Endometrial microvascular endothelial cells (primary cell): Measurements from ENCODE around the gene WEE2. TPM values are rescaled to one million over a fixed set of nuclear protein-coding genes. Genes with fewer than 3 reads are reported as not detected.
"Not testable (repeated sequence)": the region's sequence is repeated elsewhere in the genome, so short reads cannot be mapped to it uniquely, and the experiment has no call there.

ENCODE experiments used
- in situ Hi-C: cut with HindIII; loops from 2 replicates; pipeline ENCODE4 v1.10.0; 2017; ENCODE audit warnings: low sequenced_read_pairs, low pct_unique_long_range_greater_than_20kb; ENCODE audit errors: inconsistent ontology term
- total RNA-seq: library from RNA; depleted of rRNA; stranded (reverse); fragments of >200 nt; gene quantifications from one replicate; pipeline ENCODE4 v1.2.3, GENCODE V29; 2015; ENCODE audit errors: inconsistent ontology term

Gene WEE2
- total RNA-seq, 1 donor from 2014 or later, result not detected

DNA sequence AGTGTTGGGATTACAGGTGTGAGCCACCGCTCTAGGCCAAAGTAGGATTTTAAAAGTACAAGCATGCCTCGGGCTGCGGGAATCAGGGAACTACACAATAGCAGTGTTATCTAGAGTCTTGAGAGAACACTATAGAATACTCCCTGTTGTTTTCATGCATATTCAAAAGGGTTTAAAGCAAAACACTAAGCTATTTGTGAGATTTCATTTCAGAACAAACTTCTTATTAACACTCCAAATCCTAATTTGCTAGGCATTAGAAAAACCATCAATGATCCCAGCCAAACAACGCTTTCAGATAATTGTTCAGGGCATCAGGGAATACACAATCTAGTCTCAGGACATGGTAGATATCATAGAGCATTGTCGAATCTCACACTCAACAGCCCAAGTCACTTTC, 20.1 kb upstream of the WEE2 start:
- in situ Hi-C loops, result no loop called here

- in situ Hi-C loops, result not testable (repeated sequence)
Measured at GRCh38 chr7:141689072-141689825, 18.9 kb upstream of the WEE2 start.

DNA sequence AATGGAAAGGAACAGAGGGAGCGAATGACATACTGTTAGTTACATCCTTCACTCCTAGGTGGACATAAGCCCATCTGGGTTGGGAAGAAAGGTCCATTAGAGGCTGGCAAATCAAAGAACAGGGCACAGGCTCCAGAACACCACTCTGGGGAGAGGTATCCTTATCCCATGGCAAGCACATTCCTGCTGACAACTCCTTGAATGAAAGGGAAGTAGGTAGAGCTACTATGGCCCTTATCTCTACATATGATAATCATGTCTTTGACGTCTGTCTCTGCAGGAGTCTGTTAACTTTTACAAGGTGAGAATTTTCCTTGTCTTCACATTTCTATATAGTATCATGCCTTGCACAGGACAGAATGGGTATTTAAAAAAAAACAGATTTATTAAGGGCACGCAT, 16.6 kb upstream of the WEE2 start:
- in situ Hi-C loops, result no loop called here

- in situ Hi-C loops, result no loop called here
Measured at GRCh38 chr7:141691961-141692360, 16.2 kb upstream of the WEE2 start.

GRCh38 chr7:141693082-141693481, 15.1 kb upstream of the WEE2 start:
- in situ Hi-C loops, result no loop called here

GRCh38 chr7:141695803-141696289, 12.3 kb upstream of the WEE2 start:
- in situ Hi-C loops, result no loop called here

DNA sequence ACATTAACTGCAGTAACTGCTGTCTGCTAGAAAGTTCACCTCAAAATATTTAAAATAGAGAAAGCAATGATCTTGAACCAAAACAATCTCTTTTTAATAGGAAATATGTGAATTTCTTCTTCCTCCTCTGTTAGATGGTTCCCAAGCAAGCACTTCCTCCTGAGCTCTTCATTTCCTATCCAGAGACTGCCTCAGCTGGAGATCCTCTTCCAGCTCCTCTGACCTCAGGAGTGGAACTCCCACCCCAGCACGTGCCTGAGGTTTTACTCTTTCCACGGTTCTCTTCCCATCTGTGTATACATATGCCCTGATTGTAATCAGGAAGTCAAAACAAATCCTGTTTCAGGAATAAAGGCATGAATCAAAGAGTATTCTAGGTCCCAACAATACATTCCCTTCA, 11.8 kb upstream of the WEE2 start:
- in situ Hi-C loops, result no loop called here

DNA sequence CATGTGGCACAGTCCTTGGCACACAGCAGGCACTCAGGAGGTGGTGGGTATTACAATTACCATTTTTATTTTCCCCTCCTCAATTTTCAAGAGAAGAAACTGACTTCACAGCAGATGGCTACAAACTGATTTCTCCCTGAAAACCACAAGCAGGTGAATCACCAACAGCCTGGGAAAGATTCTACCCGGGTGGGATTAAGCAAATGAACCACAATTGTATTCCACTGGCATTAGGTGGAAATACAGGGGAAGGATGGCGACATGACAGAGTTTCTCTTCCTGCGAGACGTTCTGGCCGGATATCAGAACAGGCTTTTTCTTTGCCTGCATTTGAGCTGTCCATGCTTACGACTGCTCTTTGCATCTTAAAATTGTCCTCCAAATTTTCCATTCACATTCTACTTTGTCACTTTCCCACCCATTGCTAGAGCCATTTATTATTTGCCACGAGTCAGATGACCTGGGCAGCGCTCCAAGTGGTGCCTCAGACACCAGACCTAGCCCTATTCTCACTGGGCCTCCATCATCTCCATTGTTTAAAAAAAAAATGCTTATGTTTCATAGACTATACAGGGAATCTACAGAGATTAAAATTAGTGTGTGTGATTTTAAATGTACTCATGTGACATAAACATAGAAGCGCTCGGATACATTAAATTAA, 10.8 kb upstream of the WEE2 start:
- in situ Hi-C loops, result no loop called here

DNA sequence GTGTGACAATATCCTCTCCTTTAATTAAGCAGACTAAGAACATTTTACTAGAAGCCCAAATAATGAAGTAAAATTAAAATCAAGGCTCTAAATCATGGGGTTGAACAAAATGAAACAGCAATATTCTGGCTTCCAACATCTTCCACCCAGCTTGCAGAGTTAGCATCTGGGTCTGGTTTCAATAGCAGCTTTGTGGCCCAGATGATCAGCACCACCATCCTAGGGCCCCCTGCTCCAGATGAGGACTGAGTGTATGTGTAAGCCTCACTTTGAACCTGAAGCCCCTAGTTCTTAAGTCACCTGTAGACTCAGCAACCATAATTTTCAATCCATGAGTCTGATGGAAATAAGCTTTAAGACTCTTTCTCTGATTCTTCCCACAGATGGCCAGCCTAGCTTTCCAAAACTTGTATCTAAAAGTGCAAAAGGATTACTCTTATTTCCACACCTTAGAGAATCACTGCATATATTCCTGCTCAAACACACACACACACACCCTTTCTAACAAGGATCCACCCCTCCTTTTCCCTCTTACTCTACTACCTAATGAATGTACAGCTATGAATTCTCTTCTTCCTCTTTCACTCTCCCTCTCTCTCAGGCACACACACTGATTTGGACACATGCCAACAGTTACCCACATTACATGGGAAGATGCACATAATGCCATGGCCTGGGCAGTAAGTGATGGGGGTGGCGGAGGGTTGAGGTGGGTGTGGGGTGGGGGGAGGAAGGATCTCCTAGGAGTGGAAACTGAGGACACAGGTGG, 9.7 kb upstream of the WEE2 start:
- in situ Hi-C loops, result no loop called here

DNA sequence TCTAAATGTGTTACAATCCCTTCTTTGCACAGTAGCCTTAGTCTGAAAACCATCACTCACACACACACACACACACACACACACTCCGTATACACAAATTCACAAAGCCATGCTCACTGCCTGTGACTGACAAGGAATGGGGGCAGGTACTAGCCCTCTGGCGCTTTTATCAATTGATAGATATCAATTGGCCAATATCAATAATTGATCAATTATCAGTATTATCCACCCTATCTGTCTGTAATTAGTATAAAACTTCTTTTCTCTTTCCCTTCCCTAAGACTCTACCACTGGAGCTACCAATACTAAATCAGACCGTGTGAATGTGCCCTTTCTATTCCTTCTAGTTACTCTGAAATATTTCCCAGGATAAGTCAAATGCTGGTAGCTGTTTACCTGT, 8.3 kb upstream of the WEE2 start:
- in situ Hi-C loops, result no loop called here

DNA sequence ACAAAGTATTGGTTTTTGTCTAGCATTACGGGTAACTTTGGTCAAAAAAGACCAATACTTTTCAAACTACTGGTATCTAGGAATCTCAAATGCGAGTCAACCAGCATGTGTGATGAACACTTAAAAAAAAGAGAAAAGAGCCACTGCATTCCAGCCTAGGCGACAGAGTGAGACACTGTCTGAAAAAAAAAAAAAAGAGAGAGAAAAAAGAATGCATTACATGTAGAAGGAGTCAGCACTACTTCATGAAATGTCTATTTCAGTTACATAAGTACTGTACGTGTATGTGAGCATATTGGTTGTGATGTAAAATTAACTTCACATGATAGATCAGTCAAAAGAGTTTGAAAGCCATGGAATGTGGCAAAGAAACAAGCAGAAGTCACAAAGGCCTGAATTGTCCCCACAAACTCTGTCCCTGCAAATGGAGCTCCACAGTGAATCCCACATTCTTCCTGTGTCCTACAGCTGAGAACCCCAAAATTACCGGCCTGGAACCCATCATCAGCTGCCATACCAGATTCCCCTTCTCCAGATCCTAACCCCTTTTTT, 7.8 kb upstream of the WEE2 start:
- in situ Hi-C loops, result no loop called here

DNA sequence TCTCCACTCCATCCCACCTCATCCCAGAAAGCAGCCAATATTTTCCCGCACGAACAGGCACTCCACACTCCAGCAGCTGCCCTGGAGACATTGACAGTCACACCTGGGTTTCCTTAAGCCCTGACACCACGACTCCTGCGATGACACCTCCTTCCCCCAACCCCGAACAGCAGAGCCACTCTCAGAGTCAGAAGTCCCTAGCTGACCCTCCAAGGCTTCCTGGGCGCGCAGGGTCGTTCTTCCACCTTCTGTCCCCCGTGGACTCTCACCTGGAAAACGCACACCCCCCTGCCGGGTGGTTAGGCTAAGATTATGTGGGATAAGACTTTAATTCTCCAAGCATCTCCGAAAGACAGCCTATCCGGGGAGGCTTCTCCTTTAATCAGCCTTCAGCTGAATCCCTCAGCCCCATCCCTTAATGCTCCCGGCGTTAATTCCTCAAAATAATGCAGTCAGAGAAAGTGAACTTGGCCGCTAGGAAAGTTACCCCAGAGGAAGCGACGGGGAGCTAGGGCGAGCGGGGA, 7.2 kb upstream of the WEE2 start:
- in situ Hi-C loops, result no loop called here

GRCh38 chr7:141701489-141702046, 6.6 kb upstream of the WEE2 start:
- in situ Hi-C loops, result no loop called here

DNA sequence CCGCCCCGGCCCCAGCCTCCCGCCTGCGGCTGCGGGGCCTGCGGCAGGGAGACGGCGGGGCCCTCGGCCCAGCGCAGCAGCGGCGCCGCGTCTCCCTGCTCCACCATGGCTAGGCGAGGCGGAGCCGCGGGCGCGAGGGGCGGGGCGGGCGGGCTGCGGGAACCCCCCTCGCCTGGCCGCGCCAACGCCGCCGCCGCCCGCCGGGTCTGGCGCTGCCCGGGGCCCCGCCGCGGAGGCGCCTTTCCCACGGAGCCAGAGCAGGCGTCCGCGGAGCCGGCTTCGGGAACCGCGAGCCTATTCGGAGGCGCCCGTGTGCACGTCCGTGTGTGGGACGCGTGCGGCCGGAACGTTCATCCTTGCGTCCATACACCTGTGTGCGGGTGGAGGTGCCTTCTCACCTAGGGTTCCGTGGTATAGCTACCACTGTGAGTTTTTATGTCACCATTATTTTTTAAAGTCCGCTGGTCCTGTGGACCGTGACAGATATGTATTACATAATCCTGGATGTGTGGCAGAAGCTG, 6.0 kb upstream of the WEE2 start, which contains the start of gene DENND11:
DENND11 (minus strand) TSS at position 120 of the 521 bp plus-strand sequence; CDS start at position 107, 13 bp downstream.
- in situ Hi-C loops, result no loop called here

DNA sequence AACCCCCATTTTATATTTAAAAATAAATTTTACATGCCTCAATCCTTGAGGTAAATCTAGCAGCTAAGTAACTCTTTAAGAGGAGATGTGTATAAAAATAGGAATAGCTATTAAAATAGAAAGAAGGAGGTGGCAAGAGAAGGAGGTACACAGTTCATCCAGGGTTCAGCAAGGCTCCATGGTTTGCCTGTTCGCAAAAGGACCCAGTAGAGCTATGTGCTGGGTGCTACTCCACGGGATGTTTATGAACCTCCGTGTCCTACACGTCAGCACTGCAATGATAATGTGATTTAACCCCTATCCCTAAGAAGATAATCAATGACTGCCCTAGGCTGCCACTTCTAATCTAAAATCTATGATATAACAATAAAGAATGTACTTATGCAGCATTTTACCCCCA, 5.3 kb upstream of the WEE2 start:
- in situ Hi-C loops, result no loop called here

DNA sequence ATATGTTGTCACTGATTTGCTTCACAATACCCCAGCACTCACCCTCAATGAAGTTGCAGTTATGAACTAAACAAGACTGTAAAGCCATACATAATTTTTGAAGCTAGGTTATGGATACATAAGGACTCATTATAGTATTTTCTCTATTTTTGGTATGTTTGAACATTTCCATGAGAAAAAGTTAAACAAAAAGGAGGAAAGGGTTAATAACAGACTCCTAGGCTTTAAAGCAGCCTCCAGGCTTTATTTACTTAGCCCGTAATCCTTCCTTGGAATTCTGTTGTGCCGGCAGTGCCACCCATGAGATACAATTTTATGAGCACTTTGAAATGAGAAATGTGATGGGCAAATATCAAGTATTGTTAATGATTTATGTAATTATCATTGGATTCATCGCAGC, 4.0 kb upstream of the WEE2 start:
- in situ Hi-C loops, result no loop called here

DNA sequence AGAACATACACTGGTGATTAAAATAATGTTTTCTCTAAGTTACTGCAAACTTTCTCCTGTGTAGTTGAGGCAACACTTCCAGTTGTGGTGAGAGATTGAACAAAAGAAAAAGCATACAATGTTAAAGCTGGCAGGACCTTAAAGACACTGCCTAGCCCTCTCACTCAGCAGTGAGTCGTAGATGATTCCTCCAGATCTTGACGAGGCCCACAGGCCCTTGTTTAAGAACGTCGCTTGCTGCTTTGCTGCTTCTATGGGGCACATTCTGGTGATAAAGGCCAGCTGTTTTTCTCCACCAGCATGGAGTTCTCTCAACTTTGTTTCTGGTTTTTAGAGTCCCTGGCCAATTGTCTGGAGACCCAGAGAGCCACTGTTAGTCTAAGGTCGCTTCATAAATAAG, 3.4 kb upstream of the WEE2 start:
- in situ Hi-C loops, result no loop called here

- in situ Hi-C loops, result no loop called here
Measured at GRCh38 chr7:141706239-141707064, 1.7 kb upstream of the WEE2 start.
